SK-N-MC (cell line): ENCODE results near the gene ZCCHC12.

Experiments used
- EZH2 ChIP-seq: fragments of 200-600 bp; sonication (generic); IDR thresholded peaks from one replicate; pipeline ENCODE4 v1.6.1; 2017; ENCODE audit warnings: antibody characterized with exemption
- POLR2AphosphoS5 ChIP-seq: IDR thresholded peaks from 2 replicates; pipeline ENCODE4 v1.6.1; 2012; ENCODE audit warnings: mild to moderate bottlenecking, low read depth, low read length, borderline replicate concordance

- TF ChIP-seq POLR2AphosphoS5, result no peak
- TF ChIP-seq EZH2, result no peak
Observed at GRCh38 chrX:118862091-118862490, 38.5 kb downstream of the ZCCHC12 start.
